Right atrium auricular region (tissue), 2 donors: Measurements from ENCODE around the gene CAPRIN2. TPM values are rescaled to one million over a fixed set of nuclear protein-coding genes. Genes with fewer than 3 reads are reported as not detected.

Experiments used
- DNase-seq: peaks from one replicate; pipeline ENCODE4 v3.0.0-alpha.2; 2019; ENCODE audit warnings: low spot score
- H3K27ac ChIP-seq, 2 donors: fragments of 200-600 bp; sonication (generic); 1 replicate in 1 of 2; 2 replicates in 1 of 2; pipeline ENCODE4 v1.5.1; 2016 to 2019
- H3K27me3 ChIP-seq, 2 donors: fragments of 200-600 bp; sonication (generic); one replicate each; pipeline versions ENCODE4 v1.5.1 to v1.6.0; 2017 to 2019
- H3K36me3 ChIP-seq: fragments of 200-600 bp; sonication (generic); one replicate; pipeline ENCODE4 v1.5.1; 2016
- H3K4me1 ChIP-seq, 2 donors: fragments of 200-600 bp; sonication (generic); one replicate each; pipeline versions ENCODE4 v1.5.1 to v1.6.0; 2017 to 2019
- H3K4me3 ChIP-seq, 2 donors: fragments of 200-600 bp; sonication (generic); 1 replicate in 1 of 2; 2 replicates in 1 of 2; pipeline ENCODE4 v1.5.1; 2017 to 2019; ENCODE audit warnings: mild to moderate bottlenecking in 1 of 2, moderate library complexity in 1 of 2
- H3K9me3 ChIP-seq, 2 donors: fragments of 200-600 bp; sonication (generic); one replicate each; pipeline ENCODE4 v1.5.1; 2019
- total RNA-seq, 2 donors: library from RNA; depleted of rRNA; stranded (reverse); fragments of >200 nt; gene quantifications; one replicate each; pipeline ENCODE4 v1.1.0, GENCODE V29; 2016
- TF ChIP-seq, protein P1 (sequence below), 2 donors: fragments of 200-600 bp; sonication (generic); IDR thresholded peaks; one replicate each; pipeline ENCODE4 v1.5.1; 2019; ENCODE audit warnings: antibody characterized with exemption in 2 of 2

CAPRIN2 gene
- total RNA-seq, 2 donors from 2014 or later = 20.9 to 34.3 TPM

DNA sequence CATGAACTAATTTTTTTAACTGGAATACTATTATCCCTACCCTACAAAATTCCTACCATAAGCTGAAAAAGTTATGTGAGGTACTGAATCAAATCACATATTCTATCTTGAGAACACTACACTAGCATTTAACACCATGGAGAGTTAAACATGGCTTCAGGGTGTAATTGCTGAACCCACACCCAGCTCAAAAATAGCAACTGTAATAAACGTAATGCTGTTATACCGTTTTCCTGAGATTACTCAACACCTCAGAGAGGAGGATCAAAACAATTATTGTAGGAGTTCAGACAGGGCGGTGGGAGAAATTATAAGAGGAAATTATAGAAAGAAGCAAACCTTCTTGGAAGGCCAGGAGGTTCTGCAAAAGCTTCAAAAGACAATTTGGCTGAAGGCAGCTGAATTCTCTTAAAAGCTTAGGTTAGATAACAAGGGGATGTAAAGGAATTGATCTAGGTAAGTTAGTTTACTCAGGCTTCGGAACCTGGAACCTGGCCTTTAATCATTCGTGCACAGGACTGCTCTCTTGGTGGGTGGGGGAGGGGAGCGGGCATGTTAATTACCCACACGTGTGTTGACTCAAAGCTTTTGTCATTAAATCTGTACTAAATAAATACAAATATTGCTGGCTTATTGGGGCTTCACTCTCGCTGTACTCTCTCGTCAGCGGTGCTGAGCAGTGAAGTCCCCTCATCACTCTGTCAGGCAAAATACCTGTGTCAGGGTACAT, 47.0 kb downstream of the CAPRIN2 start:
- H3K36me3 ChIP-seq = peaks cover 31% of the 10 kb centered on the region
- no peaks in the 10 kb centered on the region for H3K27me3 ChIP-seq
- DNase-seq = no peak
- no peaks in the 10 kb centered on the region for H3K4me1 ChIP-seq
- no peak overlapping the region for H3K27ac ChIP-seq
- no peak overlapping the region for H3K4me3 ChIP-seq
- TF ChIP-seq, protein P1, sequence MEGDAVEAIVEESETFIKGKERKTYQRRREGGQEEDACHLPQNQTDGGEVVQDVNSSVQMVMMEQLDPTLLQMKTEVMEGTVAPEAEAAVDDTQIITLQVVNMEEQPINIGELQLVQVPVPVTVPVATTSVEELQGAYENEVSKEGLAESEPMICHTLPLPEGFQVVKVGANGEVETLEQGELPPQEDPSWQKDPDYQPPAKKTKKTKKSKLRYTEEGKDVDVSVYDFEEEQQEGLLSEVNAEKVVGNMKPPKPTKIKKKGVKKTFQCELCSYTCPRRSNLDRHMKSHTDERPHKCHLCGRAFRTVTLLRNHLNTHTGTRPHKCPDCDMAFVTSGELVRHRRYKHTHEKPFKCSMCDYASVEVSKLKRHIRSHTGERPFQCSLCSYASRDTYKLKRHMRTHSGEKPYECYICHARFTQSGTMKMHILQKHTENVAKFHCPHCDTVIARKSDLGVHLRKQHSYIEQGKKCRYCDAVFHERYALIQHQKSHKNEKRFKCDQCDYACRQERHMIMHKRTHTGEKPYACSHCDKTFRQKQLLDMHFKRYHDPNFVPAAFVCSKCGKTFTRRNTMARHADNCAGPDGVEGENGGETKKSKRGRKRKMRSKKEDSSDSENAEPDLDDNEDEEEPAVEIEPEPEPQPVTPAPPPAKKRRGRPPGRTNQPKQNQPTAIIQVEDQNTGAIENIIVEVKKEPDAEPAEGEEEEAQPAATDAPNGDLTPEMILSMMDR (IDR thresholded peaks at IDR 0.05) = no peak
- H3K9me3 ChIP-seq = no peaks in the 10 kb centered on the region

DNA sequence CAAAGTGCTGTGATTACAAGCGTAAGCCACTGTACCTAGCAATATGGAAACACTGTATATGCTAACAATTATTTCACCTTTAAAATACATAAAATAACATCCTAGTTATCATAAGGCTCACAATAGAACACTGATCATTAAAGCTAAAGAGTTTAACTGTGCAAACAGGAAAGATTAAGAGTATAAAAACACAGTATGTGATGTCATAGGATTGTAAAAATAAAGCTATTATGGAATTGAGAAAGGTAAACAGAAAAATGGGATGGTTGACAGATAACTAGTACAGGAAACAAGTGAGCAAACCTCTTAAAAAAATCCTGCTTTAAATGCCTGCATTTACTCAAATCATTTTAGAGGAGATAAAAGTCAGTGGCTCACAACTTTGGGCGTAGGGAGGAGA, 48.3 kb downstream of the CAPRIN2 start:
- no peak overlapping the region for H3K27ac ChIP-seq
- TF ChIP-seq, protein P1 (IDR thresholded peaks at IDR 0.05) = no peak
- no peak for DNase-seq
- H3K9me3 ChIP-seq = no peaks in the 10 kb centered on the region
- no peak overlapping the region for H3K4me3 ChIP-seq
- H3K36me3 ChIP-seq = peaks cover 25% of the 10 kb centered on the region
- H3K27me3 ChIP-seq = no peaks in the 10 kb centered on the region
- no peaks in the 10 kb centered on the region for H3K4me1 ChIP-seq

DNA sequence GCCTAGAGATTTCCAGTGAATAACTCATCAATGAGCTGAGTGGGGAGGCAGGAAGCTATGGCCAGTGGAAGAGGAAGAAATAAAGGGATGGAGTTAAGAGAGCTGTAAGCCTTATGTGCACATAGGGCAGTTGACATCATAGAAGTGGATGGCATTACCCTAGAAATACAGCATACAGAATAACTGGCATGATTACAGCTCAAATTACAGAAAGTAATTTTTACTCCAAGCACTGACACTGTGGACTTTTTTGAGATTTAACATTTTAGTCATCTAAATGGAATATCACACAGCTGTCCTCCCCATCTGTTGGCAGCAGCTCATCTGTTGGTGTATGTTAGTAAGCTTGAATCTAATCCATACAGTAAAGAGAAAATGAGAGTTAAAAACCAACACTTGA, 53.7 kb downstream of the CAPRIN2 start:
- TF ChIP-seq, protein P1 (IDR thresholded peaks at IDR 0.05) = no peak
- Histone ChIP-seq H3K27ac (no peak overlapping the region), H3K4me3 (no peak overlapping the region), H3K27me3 (no peaks in the 10 kb centered on the region), H3K4me1 (peaks cover 0 to 6% of the 10 kb centered on the region in 2 donors), H3K36me3 (no peaks in the 10 kb centered on the region), H3K9me3 (no peaks in the 10 kb centered on the region)
- DNase-seq = no peak

DNA sequence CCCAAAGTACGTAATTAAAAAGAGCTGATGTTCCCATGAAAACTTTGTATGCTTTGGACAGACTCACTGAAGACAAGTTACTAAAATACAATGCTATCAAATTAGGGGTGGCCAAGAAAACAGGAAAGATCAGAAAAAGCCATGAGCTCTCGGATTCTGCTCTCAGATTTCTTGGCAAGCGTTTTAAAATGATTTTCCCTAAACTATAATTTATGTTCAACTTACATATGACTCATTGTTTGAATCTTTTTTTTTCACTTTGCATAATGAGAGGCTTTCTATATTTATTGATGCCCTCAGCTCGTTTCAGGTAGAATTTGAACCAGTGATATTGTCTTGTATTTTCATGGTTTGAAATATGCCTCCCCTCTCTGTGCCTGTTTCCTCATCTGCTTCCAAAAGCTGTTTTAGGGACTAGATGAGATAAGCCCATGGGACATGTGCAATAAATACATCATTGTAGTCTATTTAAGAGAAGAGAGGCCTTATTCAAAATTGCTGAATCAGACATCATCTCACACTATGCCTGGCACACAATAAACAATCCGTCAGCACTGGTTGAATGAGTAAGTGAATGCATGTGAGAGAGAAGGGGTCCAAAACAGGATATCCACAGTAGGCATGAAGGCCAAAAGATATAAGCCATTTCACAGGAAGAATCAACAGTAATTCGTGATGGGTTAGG, 54.4 kb downstream of the CAPRIN2 start:
- Histone ChIP-seq H3K27ac (no peak overlapping the region), H3K4me1 (peaks cover 0 to 6% of the 10 kb centered on the region in 2 donors), H3K4me3 (no peak overlapping the region), H3K36me3 (no peaks in the 10 kb centered on the region), H3K9me3 (no peaks in the 10 kb centered on the region), H3K27me3 (no peaks in the 10 kb centered on the region)
- TF ChIP-seq, protein P1 (IDR thresholded peaks at IDR 0.05) = no peak
- no peak for DNase-seq

DNA sequence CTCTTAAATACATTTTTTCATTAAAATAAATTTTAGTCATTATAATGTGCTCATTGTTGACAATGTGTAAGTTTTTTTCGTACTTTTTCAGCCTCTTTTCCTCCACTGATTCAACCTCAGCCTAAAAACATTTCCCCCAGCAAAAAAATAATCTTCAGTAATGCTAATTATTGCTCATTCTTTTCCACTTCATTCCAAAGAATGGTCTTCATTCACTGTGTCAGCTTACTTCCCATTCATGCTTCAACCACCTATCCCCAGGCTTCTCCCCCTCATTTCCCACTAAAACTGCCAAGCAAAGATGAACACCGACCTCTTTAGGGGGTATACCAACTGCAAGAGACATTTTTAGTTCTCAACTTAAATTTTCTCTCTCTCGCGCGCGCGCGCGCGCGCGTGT, 56.4 kb downstream of the CAPRIN2 start:
- no peaks in the 10 kb centered on the region for H3K27me3 ChIP-seq
- no peak overlapping the region for H3K27ac ChIP-seq
- peaks cover 0 to 21% of the 10 kb centered on the region in 2 donors for H3K4me1 ChIP-seq
- TF ChIP-seq, protein P1 (IDR thresholded peaks at IDR 0.05) = no peak
- DNase-seq = no peak
- H3K36me3 ChIP-seq = no peaks in the 10 kb centered on the region
- H3K9me3 ChIP-seq = no peaks in the 10 kb centered on the region
- H3K4me3 ChIP-seq = no peak overlapping the region
